WI38 (cell line): ENCODE measurements around the gene ARID1B.

Source experiments
- H3K4me3 ChIP-seq: 2 replicates; pipeline ENCODE4 v1.5.1; 2011; ENCODE audit warnings: low read depth, mild to moderate bottlenecking, control low read depth, low read length
- CTCF ChIP-seq: IDR thresholded peaks from 2 replicates; pipeline ENCODE4 v1.5.1; 2012; ENCODE audit warnings: low read depth, mild to moderate bottlenecking, control low read depth, low read length

The ARID1B gene

GRCh38 chr6:156830126-156830525 is 52.9 kb downstream of the ARID1B start:
- no peak overlapping the region for H3K4me3 ChIP-seq

DNA sequence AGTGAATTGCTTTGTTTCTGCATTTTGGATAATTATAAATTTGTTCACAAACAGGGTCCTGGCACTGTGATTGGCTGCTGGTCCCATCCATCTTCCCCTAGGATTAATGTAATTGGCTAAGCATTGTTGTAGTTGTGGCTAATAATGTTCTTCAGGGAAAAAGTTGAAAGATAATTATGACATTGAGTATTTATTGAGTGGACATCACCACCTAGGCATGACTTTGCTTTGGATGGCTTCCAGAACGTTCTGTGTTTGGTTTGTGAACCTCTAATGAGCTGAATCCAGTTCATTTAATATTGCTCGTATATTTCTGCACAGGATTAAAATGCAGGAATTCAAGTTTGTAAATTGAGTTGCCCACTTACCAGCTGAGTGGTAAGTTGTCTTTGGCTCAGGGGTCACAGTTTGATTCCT is 55.1 kb downstream of the ARID1B start:
- no peak overlapping the region for H3K4me3 ChIP-seq
- no peak for TF ChIP-seq CTCF

More at GRCh38 chr6:156830126-156830525, 52.9 kb downstream of the ARID1B start:
- no peak for TF ChIP-seq CTCF

DNA sequence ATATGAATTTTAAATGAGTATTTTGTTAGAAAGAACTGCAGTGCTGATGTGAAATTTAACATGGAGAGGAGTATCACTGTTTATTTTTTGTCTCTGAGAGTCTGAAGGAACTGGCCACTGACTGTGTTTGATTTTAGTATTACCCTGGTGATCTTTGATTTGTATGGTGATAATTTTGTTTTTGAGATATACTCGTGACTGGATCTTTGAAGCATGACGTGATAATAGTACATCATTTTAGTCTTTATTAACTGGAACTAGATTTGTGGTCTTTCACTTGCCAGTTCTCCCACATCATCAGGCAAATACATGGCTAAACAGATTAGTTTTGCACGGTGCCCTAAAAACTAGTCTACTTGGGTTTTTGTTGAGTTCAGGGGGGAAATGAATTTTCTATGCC is 55.5 kb downstream of the ARID1B start:
- H3K4me3 ChIP-seq = no peak overlapping the region
- TF ChIP-seq CTCF = no peak

DNA sequence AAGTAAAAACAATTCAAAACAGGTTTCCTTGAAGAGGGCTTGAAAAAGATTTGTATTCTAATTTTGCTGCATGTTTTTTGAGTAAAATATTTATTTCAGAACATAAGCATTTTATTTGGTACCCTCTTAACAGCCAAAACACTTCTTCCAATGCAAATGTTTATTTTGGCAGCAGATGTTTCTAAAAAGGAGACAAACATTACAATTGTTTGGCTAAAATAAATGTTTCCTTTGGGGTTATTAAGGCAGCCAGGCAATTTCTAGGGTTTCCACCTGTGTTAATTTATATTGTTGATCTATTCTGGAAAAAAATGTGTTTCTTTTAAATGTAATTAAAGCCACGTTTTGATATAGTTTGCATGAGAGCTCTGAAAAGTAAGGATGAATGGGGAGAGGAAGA is 56.6 kb downstream of the ARID1B start:
- no peak overlapping the region for H3K4me3 ChIP-seq
- TF ChIP-seq CTCF = no peak

DNA sequence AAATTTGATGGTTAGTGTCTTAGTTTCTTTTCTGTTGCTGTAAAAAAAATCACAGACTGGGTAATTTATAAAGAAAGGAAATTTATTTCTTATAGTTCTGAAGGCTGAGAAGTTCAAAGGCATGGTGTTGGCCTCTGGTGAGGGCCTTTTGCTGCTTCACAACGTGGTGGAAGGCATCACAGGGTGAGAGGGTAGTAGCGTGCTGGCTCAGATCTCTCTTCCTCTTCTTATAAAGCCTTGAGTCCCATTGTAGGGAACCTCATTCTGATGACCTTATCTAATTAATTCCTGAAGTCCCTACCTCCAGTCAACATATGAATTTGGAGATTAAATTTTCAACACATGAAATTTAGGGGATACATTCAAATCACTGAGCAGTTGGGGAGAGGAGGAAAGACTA is 62.0 kb downstream of the ARID1B start:
- no peak for TF ChIP-seq CTCF
- H3K4me3 ChIP-seq = no peak overlapping the region

DNA sequence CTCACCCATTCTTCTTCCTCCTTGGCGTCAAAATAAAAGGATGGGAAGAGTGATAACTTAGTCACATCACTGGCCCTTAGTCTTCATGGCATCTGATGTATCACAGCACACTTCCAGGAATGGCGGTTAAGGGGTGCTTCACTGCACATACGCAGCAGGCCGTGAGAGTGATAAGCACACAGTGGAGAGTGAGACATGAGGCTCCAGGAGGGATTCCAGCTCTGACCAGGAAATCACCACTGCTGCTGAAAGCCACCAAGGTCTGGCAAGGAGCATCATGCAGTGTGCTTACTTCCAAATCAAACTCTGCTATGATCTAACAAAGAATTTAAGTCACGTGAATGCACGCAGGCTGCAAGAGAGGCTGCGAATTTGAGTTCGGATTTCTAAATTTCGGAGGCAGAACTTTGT is 62.4 kb downstream of the ARID1B start:
- TF ChIP-seq CTCF = no peak
- H3K4me3 ChIP-seq = no peak overlapping the region

DNA sequence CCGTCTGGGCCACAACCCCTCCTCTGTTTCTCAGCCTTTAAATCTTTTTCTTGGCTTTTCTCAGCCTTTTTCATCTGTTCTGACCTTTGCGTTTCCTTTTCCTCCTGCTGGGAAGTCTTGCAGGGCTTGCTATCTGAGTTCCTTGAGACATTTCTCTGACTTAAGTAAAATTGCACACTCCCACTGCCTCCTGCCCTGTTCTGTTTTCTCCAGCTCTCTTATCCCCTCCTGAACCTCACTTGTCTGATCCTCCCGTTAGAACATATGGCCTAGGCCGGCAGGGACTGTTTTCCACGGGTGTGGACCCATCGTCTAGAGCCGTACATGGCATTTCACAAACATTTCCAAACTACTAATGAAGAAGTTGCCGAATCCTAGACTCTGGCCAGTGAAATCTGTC is 63.0 kb downstream of the ARID1B start:
- H3K4me3 ChIP-seq = no peak overlapping the region
- TF ChIP-seq CTCF = no peak
